ENCODE measurements around the gene ALAS2. TPM values are rescaled to one million over a fixed set of nuclear protein-coding genes. Genes with fewer than 3 reads are reported as not detected.
"Not testable (repeated sequence)": the region's sequence is repeated elsewhere in the genome, so short reads cannot be mapped to it uniquely, and the experiment has no call there.

The ALAS2 gene
- total RNA-seq, 4 donors from 2014 or later, result not detected

GRCh38 chrX:54992911-54993622 is 37.7 kb downstream of the ALAS2 start:
- H3K27ac ChIP-seq, result no peak overlapping the region
- TF ChIP-seq, protein P1, sequence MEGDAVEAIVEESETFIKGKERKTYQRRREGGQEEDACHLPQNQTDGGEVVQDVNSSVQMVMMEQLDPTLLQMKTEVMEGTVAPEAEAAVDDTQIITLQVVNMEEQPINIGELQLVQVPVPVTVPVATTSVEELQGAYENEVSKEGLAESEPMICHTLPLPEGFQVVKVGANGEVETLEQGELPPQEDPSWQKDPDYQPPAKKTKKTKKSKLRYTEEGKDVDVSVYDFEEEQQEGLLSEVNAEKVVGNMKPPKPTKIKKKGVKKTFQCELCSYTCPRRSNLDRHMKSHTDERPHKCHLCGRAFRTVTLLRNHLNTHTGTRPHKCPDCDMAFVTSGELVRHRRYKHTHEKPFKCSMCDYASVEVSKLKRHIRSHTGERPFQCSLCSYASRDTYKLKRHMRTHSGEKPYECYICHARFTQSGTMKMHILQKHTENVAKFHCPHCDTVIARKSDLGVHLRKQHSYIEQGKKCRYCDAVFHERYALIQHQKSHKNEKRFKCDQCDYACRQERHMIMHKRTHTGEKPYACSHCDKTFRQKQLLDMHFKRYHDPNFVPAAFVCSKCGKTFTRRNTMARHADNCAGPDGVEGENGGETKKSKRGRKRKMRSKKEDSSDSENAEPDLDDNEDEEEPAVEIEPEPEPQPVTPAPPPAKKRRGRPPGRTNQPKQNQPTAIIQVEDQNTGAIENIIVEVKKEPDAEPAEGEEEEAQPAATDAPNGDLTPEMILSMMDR (IDR thresholded peaks at IDR 0.05), result no peak
- TF ChIP-seq EP300 (IDR thresholded peaks at IDR 0.05), result no peak
- no peak for TF ChIP-seq POLR2A (IDR thresholded peaks at IDR 0.05)
- no peak for TF ChIP-seq POLR2AphosphoS5 (IDR thresholded peaks at IDR 0.05)
- no peak for DNase-seq (ENCODE audit: low spot score in 2 of 2)
- WGBS, result 80% methylated on average over 1 of the region's 1 CpG
- no peaks in the 10 kb centered on the region for H3K36me3 ChIP-seq
- no peaks in the 10 kb centered on the region for H3K27me3 ChIP-seq
- H3K4me3 ChIP-seq, result no peak overlapping the region
- H3K4me1 ChIP-seq, result no peaks in the 10 kb centered on the region
- H3K9me3 ChIP-seq, result no peaks in the 10 kb centered on the region

DNA sequence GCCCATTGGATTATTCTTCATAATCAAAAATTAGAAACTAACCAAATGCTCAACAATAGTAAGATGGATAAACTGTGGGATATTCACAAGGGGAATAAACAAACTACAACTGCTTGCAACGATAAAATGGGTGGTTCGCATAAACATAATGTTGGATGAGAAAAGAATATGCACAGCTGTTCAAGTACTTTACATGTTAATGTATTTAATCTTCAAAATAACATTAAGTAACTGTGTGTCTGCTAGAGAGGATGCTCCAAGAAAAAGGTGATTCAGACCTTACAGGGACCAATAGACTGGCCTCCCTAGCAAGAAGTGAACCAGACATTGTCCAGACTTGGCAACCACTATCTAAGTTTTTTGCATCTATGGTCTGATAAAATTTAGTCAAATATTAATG is 39.1 kb downstream of the ALAS2 start:
- H3K4me3 ChIP-seq, result no peak overlapping the region
- WGBS, result 90% methylated on average over 2 of the region's 2 CpGs
- H3K9me3 ChIP-seq, result no peaks in the 10 kb centered on the region

DNA sequence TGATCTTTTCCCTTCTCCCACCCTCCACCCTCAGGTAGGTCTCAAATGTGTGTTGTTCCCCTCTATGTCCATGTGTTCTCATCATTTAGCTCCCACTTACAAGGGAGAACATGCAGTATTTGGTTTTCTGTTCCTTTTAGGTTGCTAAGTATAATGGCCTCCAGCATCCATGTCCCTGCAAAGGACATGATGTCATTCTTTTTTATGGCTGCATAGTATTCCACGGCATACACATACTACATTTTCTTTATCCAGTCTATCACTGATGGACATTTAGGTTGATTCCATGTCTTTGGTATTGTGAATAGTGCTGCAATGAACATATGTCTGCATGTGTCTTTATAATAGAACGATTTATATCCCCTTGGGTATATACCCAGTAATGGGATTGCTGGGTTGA is 47.5 kb downstream of the ALAS2 start:
- DNase-seq (ENCODE audit: low spot score in 2 of 2); H3K36me3 ChIP-seq: not testable (repeated sequence)

More for the DNA sequence above, 39.1 kb downstream of the ALAS2 start:
- Histone ChIP-seq H3K4me1 (no peaks in the 10 kb centered on the region), H3K36me3 (no peaks in the 10 kb centered on the region), H3K27me3 (no peaks in the 10 kb centered on the region), H3K27ac (no peak overlapping the region)
- no peak for TF ChIP-seq EP300 (IDR thresholded peaks at IDR 0.05)
- no peak for TF ChIP-seq POLR2AphosphoS5 (IDR thresholded peaks at IDR 0.05)
- TF ChIP-seq POLR2A (IDR thresholded peaks at IDR 0.05), result no peak
- TF ChIP-seq, protein P1 (IDR thresholded peaks at IDR 0.05), result no peak
- DNase-seq (ENCODE audit: low spot score in 2 of 2), result no peak

DNA sequence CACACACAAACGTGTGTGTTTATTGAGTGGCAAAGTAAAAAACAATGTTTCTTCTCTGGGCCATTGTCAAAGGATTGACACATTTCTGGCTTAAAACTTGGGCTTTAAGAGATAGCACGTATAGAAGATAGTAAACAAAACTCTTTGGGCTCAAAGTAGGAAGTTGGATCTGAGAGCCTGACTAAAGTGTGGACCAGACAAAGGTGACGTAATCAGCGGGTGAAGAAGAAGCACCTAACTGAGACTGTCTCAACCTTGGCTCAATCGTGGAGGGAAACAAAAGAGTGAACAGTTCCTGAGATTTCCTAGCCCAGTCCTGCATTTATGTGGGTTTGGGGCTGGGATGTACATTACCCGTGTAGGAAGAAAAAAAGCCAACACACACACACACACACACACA is 50.4 kb downstream of the ALAS2 start:
- Histone ChIP-seq H3K4me1 (no peaks in the 10 kb centered on the region), H3K9me3 (no peaks in the 10 kb centered on the region), H3K36me3 (no peaks in the 10 kb centered on the region), H3K27ac (no peak overlapping the region), H3K27me3 (no peaks in the 10 kb centered on the region), H3K4me3 (no peak overlapping the region)
- DNase-seq (ENCODE audit: low spot score in 2 of 2), result no peak
- TF ChIP-seq POLR2AphosphoS5 (IDR thresholded peaks at IDR 0.05) (no peak), POLR2A (IDR thresholded peaks at IDR 0.05) (no peak), EP300 (IDR thresholded peaks at IDR 0.05) (no peak)
- TF ChIP-seq, protein P1 (IDR thresholded peaks at IDR 0.05), result no peak
- WGBS, result 66% methylated on average over 6 of the region's 6 CpGs

More for the DNA sequence above, 47.5 kb downstream of the ALAS2 start:
- H3K4me3 ChIP-seq, H3K9me3 ChIP-seq, H3K27ac ChIP-seq, H3K4me1 ChIP-seq, H3K27me3 ChIP-seq: not testable (repeated sequence)
- WGBS, result 95% methylated on average over 2 of the region's 2 CpGs

DNA sequence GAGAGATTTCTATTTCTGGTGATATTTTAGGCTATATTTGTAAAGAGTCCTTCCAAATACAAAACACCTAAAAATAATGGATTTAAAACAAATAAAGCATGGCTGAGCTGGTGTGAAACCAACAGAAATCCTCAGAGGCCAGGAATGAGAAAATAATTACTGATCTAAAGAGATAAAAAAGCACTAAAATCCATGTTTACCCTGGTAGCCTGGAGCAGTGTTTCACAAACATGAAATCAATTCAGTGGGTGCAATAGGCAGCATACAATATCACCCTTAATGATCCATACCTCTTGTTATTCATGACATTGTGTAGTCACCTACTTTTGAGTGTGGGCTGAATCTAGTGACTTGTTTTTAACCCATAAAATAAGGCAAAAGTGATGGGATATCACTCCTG is 51.3 kb downstream of the ALAS2 start:
- Histone ChIP-seq H3K36me3 (no peaks in the 10 kb centered on the region), H3K27me3 (no peaks in the 10 kb centered on the region), H3K4me3 (no peak overlapping the region), H3K4me1 (no peaks in the 10 kb centered on the region), H3K9me3 (no peaks in the 10 kb centered on the region), H3K27ac (no peak overlapping the region)
- DNase-seq (ENCODE audit: low spot score in 2 of 2), result no peak
- TF ChIP-seq EP300 (IDR thresholded peaks at IDR 0.05) (no peak), POLR2AphosphoS5 (IDR thresholded peaks at IDR 0.05) (no peak), POLR2A (IDR thresholded peaks at IDR 0.05) (no peak)
- TF ChIP-seq, protein P1 (IDR thresholded peaks at IDR 0.05), result no peak

DNA sequence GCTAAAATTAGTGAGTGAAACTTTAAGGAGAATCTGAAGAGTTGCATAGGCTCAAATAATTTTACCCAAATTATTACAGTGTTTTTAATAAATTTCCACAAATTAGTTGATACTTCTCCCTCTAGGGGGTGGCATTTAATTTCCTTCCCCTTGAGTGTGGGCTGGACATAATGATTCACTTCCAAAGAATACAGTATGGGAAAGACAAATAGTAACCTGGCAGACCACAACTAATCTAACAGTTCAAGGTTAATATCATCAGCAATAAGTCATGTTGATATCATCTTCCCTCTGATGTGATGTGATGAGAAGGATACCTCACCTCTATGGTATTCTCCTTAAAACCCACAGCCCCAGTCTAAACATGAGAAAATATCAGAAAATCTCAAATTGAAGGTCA is 52.3 kb downstream of the ALAS2 start:
- H3K4me1 ChIP-seq, result no peaks in the 10 kb centered on the region
- TF ChIP-seq, protein P1 (IDR thresholded peaks at IDR 0.05), result no peak
- TF ChIP-seq POLR2A (IDR thresholded peaks at IDR 0.05), result no peak
- TF ChIP-seq EP300 (IDR thresholded peaks at IDR 0.05), result no peak
- TF ChIP-seq POLR2AphosphoS5 (IDR thresholded peaks at IDR 0.05), result no peak
- H3K27ac ChIP-seq, result no peak overlapping the region
- no peak overlapping the region for H3K4me3 ChIP-seq
- H3K36me3 ChIP-seq, result no peaks in the 10 kb centered on the region
- DNase-seq (ENCODE audit: low spot score in 2 of 2), result no peak
- no peaks in the 10 kb centered on the region for H3K27me3 ChIP-seq
- H3K9me3 ChIP-seq, result no peaks in the 10 kb centered on the region
